ENCODE measurements around the gene TMEM41B. TPM values are rescaled to one million over a fixed set of nuclear protein-coding genes. Genes with fewer than 3 reads are reported as not detected.

Gene TMEM41B
- total RNA-seq, 1 donor, result 37.8 TPM

DNA sequence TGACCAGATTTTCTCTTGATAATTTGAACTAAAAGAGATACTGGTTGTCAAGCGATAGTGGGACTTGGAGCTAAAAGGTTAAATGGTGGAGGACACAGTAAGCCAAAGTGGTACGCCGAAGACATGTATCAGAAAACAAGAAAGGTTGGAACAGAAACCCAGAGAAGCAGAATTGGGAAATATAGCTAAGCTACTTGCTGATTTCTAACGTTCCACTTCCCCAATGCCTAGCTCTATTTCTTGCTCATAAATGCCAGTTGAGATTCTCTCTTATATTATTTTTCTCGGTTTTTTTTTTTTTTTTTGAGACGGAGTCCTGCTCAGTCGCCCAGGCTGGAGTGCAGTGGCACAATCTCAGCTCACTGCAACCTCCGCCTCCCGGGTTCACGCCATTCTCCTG lies 12.7 kb downstream of the TMEM41B start:
- TF ChIP-seq, protein P1, sequence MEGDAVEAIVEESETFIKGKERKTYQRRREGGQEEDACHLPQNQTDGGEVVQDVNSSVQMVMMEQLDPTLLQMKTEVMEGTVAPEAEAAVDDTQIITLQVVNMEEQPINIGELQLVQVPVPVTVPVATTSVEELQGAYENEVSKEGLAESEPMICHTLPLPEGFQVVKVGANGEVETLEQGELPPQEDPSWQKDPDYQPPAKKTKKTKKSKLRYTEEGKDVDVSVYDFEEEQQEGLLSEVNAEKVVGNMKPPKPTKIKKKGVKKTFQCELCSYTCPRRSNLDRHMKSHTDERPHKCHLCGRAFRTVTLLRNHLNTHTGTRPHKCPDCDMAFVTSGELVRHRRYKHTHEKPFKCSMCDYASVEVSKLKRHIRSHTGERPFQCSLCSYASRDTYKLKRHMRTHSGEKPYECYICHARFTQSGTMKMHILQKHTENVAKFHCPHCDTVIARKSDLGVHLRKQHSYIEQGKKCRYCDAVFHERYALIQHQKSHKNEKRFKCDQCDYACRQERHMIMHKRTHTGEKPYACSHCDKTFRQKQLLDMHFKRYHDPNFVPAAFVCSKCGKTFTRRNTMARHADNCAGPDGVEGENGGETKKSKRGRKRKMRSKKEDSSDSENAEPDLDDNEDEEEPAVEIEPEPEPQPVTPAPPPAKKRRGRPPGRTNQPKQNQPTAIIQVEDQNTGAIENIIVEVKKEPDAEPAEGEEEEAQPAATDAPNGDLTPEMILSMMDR (IDR thresholded peaks at IDR 0.05; ENCODE audit: insufficient read depth, low read length), result no peak
- H3K4me3 ChIP-seq (ENCODE audit: low read depth, low read length), result no peak overlapping the region
- DNase-seq (ENCODE audit: low read depth), result no peak

DNA sequence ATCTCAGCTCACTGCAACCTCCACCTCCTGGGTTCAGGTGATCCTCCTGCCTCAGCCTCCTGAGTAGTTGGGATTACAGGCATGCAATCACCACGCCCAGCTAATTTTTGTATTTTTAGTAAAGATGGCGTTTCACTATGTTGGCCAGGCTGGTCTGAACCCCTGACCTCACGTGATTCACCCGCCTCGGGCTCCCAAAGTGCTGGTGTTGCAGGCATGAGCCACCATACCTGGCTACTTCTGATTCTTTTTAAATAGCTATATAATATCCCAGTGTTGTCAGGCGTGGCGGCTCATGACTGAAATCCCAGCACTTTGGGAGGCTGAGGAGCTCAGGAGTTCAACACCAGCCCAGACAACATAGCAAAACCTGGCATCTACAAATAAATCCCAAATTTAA lies 20.7 kb downstream of the TMEM41B start:
- TF ChIP-seq, protein P1 (IDR thresholded peaks at IDR 0.05; ENCODE audit: insufficient read depth, low read length), result no peak
- no peak overlapping the region for H3K4me3 ChIP-seq (ENCODE audit: low read depth, low read length)
- DNase-seq (ENCODE audit: low read depth), result no peak

- no peak for DNase-seq (ENCODE audit: low read depth)
- TF ChIP-seq, protein P1 (IDR thresholded peaks at IDR 0.05; ENCODE audit: insufficient read depth, low read length), result no peak
Measured at GRCh38 chr11:9285850-9286587, 28.4 kb downstream of the TMEM41B start.

GRCh38 chr11:9280655-9281301 lies 33.6 kb downstream of the TMEM41B start:
- peak; percentile 15 for DNase-seq (ENCODE audit: low read depth)
- TF ChIP-seq, protein P1 (IDR thresholded peaks at IDR 0.05; ENCODE audit: insufficient read depth, low read length), result no peak
- H3K4me3 ChIP-seq (ENCODE audit: low read depth, low read length), result no peak overlapping the region

More at GRCh38 chr11:9285850-9286587, 28.4 kb downstream of the TMEM41B start:
- no peak overlapping the region for H3K4me3 ChIP-seq (ENCODE audit: low read depth, low read length)

GRCh38 chr11:9277176-9277575 lies 37.2 kb downstream of the TMEM41B start:
- TF ChIP-seq, protein P1 (IDR thresholded peaks at IDR 0.05; ENCODE audit: insufficient read depth, low read length), result no peak
- H3K4me3 ChIP-seq (ENCODE audit: low read depth, low read length), result no peak overlapping the region
- no peak for DNase-seq (ENCODE audit: low read depth)

DNA sequence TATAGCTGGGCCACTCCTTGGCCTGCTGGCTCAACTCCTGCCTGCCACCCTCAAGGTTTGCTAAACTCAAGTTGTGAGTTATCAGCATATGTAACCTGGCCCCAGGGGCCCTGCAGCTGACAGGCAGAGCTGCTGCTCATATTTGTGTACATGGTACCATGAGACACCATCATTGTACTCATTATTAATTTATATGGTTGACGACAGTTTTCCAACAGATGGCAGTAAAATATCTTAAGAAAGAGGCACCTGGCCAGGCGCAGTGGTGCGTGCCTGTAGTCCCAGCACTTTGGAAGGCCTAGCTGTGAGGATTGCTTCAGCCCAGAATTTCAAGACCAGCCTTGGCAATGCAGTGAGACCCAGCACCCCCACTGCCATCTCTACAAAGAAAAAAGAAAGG lies 37.8 kb downstream of the TMEM41B start:
- H3K4me3 ChIP-seq (ENCODE audit: low read depth, low read length), result no peak overlapping the region
- TF ChIP-seq, protein P1 (IDR thresholded peaks at IDR 0.05; ENCODE audit: insufficient read depth, low read length), result no peak
- no peak for DNase-seq (ENCODE audit: low read depth)

Data from fibroblast of the aortic adventitia (primary cell).